ENCODE results near the gene STRN4.

- TF ChIP-seq, protein P1, sequence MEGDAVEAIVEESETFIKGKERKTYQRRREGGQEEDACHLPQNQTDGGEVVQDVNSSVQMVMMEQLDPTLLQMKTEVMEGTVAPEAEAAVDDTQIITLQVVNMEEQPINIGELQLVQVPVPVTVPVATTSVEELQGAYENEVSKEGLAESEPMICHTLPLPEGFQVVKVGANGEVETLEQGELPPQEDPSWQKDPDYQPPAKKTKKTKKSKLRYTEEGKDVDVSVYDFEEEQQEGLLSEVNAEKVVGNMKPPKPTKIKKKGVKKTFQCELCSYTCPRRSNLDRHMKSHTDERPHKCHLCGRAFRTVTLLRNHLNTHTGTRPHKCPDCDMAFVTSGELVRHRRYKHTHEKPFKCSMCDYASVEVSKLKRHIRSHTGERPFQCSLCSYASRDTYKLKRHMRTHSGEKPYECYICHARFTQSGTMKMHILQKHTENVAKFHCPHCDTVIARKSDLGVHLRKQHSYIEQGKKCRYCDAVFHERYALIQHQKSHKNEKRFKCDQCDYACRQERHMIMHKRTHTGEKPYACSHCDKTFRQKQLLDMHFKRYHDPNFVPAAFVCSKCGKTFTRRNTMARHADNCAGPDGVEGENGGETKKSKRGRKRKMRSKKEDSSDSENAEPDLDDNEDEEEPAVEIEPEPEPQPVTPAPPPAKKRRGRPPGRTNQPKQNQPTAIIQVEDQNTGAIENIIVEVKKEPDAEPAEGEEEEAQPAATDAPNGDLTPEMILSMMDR (IDR thresholded peaks at IDR 0.05; ENCODE audit: low read depth, low read length, missing input control), result no peak
- no peak for TF ChIP-seq NR2F2 (IDR thresholded peaks at IDR 0.05)
Observed at GRCh38 chr19:46727757-46728156, 18.5 kb downstream of the STRN4 start.

Measured in liver (tissue), 3 donors.